Endothelial cell of umbilical vein (primary cell): ENCODE measurements around the gene PRKG1. TPM values are rescaled to one million over a fixed set of nuclear protein-coding genes. Genes with fewer than 3 reads are reported as not detected.

Experiments
- BruUV-seq: library from RNA; stranded (reverse); fragments of 400-500 nt; replicated peaks from 2 replicates; lab custom pipeline; 2021; lab: Mats Ljungman, UMichigan
- CTCF ChIA-PET: fragments of 300-600, 350-600 bp; sonication (Branson Sonifier 250); formaldehyde crosslinking; loops from one replicate; lab custom pipeline; 2021; ENCODE audit warnings: antibody characterized with exemption, inconsistent platforms; lab: Charles Lee
- POLR2A ChIA-PET: fragments of 300-600, 350-600 bp; sonication (Branson Sonifier 250); formaldehyde crosslinking; loops from one replicate; lab custom pipeline; 2021; ENCODE audit warnings: antibody characterized with exemption, inconsistent platforms; lab: Charles Lee
- DNase-seq: peaks from one replicate; pipeline ENCODE4 v3.0.0-alpha.2; 2011; ENCODE audit warnings: low read depth, low spot score
- FAIRE-seq: peaks from 2 replicates; lab custom pipeline; 2011; peaks lifted over from hg19 to GRCh38; lab: Jason Lieb, UNC
- H2AFZ ChIP-seq: 2 replicates; pipeline ENCODE4 v1.6.0; 2012; ENCODE audit warnings: low read depth, low read length, control low read depth, inconsistent platforms
- H3K27ac ChIP-seq: 2 replicates; pipeline ENCODE4 v1.5.1; 2011; ENCODE audit warnings: low read depth, mild to moderate bottlenecking, control low read depth, low read length, moderate library complexity; ENCODE audit not compliant: insufficient read depth
- H3K27me3 ChIP-seq, 2 experiments: 2 replicates each; pipeline versions ENCODE4 v1.6.0 to v1.6.1; 2011; ENCODE audit warnings: low read length in 2 of 2, mixed read lengths in 1 of 2; ENCODE audit not compliant: control insufficient read depth in 2 of 2, insufficient read depth in 2 of 2
- H3K36me3 ChIP-seq, 2 experiments: 2 replicates in 1 of 2; 3 replicates in 1 of 2; pipeline ENCODE4 v1.5.1; 2011; ENCODE audit warnings: low read length in 2 of 2, mild to moderate bottlenecking in 1 of 2, moderate library complexity in 1 of 2; ENCODE audit not compliant: control insufficient read depth in 2 of 2, insufficient read depth in 2 of 2; ENCODE audit errors: extremely low read depth in 1 of 2
- H3K4me1 ChIP-seq: 3 replicates; pipeline ENCODE4 v1.5.1; 2011; ENCODE audit warnings: mild to moderate bottlenecking, low read length; ENCODE audit not compliant: control insufficient read depth, insufficient read depth; ENCODE audit errors: extremely low read depth
- H3K4me2 ChIP-seq: 2 replicates; pipeline ENCODE4 v1.6.1; 2011; ENCODE audit warnings: low read length, control low read depth, mixed read lengths; ENCODE audit not compliant: insufficient read depth
- H3K4me3 ChIP-seq, 3 experiments: fragments of 200-600 bp in 1 of 3; sonication (generic), shearing (Covaris generic) in 1 of 3; replicated peaks in 1 of 3; 2 replicates each; pipeline ENCODE4 v1.5.1; 2011 to 2016; ENCODE audit warnings: control low read depth in 3 of 3, low read length in 3 of 3, mild to moderate bottlenecking in 2 of 3, inconsistent platforms in 1 of 3, low read depth in 1 of 3, moderate library complexity in 1 of 3; ENCODE audit not compliant: insufficient read depth in 1 of 3
- H3K79me2 ChIP-seq: 2 replicates; pipeline ENCODE4 v1.6.0; 2012; ENCODE audit warnings: low read length, inconsistent platforms; ENCODE audit not compliant: control insufficient read depth, insufficient read depth
- H3K9ac ChIP-seq: replicated peaks from 2 replicates; pipeline ENCODE3; 2011; ENCODE audit warnings: low read length, control low read depth; ENCODE audit not compliant: insufficient read depth; ENCODE audit errors: extremely low read depth
- H3K9me1 ChIP-seq: replicated peaks from 3 replicates; pipeline ENCODE4 v1.6.0; 2011; ENCODE audit warnings: mild to moderate bottlenecking, low read length; ENCODE audit not compliant: control insufficient read depth, insufficient read depth; ENCODE audit errors: extremely low read depth
- H3K9me3 ChIP-seq: replicated peaks from 2 replicates; pipeline ENCODE4 v1.5.1; 2012; ENCODE audit warnings: low read length, inconsistent platforms; ENCODE audit not compliant: control insufficient read depth, insufficient read depth
- H4K20me1 ChIP-seq: replicated peaks from 2 replicates; pipeline ENCODE3; 2011; ENCODE audit warnings: mild to moderate bottlenecking, low read length; ENCODE audit not compliant: control insufficient read depth, insufficient read depth; ENCODE audit errors: extremely low read depth
- CTCF ChIP-seq, 2 donors: IDR thresholded peaks; 1 replicate in 1 of 2; 2 replicates in 1 of 2; pipeline ENCODE4 v1.5.1; 2011; ENCODE audit warnings: low read length in 2 of 2, mild to moderate bottlenecking in 2 of 2, moderate library complexity in 2 of 2, control low read depth in 1 of 2, inconsistent platforms in 1 of 2, low read depth in 1 of 2; ENCODE audit not compliant: insufficient read depth in 1 of 2; ENCODE audit errors: extremely low read depth in 1 of 2
- EZH2 ChIP-seq: IDR thresholded peaks from 2 replicates; pipeline ENCODE4 v1.6.1; 2012; ENCODE audit warnings: borderline replicate concordance, low read depth, mild to moderate bottlenecking, moderate library complexity, low read length, inconsistent platforms; ENCODE audit not compliant: severe bottlenecking
- FOS ChIP-seq: IDR thresholded peaks from 2 replicates; pipeline ENCODE4 v1.6.1; 2011; ENCODE audit warnings: mild to moderate bottlenecking, low read length, moderate library complexity, borderline replicate concordance; ENCODE audit not compliant: insufficient read depth
- GATA2 ChIP-seq: IDR thresholded peaks from 2 replicates; pipeline ENCODE4 v1.7.0; 2011; ENCODE audit warnings: low read depth, mild to moderate bottlenecking, moderate library complexity, mixed read lengths, low read length; ENCODE audit not compliant: insufficient read length, insufficient read depth
- JUN ChIP-seq: IDR thresholded peaks from 2 replicates; pipeline ENCODE4 v1.6.1; 2011; ENCODE audit warnings: borderline replicate concordance, low read depth; ENCODE audit not compliant: insufficient read length, insufficient read depth
- MAX ChIP-seq: IDR thresholded peaks from 2 replicates; pipeline ENCODE4 v1.6.1; 2011; ENCODE audit not compliant: insufficient read depth, insufficient read length
- MYC ChIP-seq: IDR thresholded peaks from one replicate; pipeline ENCODE4 v1.6.1; 2011; ENCODE audit warnings: mild to moderate bottlenecking, low read depth, low read length
- POLR2A ChIP-seq: IDR thresholded peaks from 2 replicates; pipeline ENCODE4 v1.6.1; 2012; ENCODE audit warnings: low read depth, mild to moderate bottlenecking, control low read depth, low read length
- POLR2AphosphoS5 ChIP-seq: IDR thresholded peaks from 2 replicates; pipeline ENCODE4 v1.6.1; 2012; ENCODE audit warnings: low read depth, mild to moderate bottlenecking, control low read depth, low read length, moderate library complexity; ENCODE audit not compliant: insufficient read depth
- dilution Hi-C: fragments of 300-500 bp; cut with MboI; formaldehyde crosslinking; loops from one replicate; pipeline ENCODE4 v1.15.0; 2019; ENCODE audit warnings: low sequenced_read_pairs; ENCODE audit not compliant: extremely low pct_ligation_motif_present
- intact Hi-C: fragments of 100-400 bp; cut with micrococcal nuclease; formaldehyde crosslinking; loops from one replicate; pipeline ENCODE4 v1.10.0; 2022
- polyA plus RNA-seq, 4 experiments: library from polyadenylated mRNA; depleted of rRNA in 3 of 4; stranded (reverse) in 3 of 4; unstranded in 1 of 4; fragments of >200 nt; gene quantifications; 2 replicates each; pipeline versions ENCODE4 v1.2.1 to v1.2.3, GENCODE V29; 2011 to 2012; ENCODE audit warnings: missing spikeins in 1 of 4
- total RNA-seq: library from RNA; stranded (reverse); gene quantifications from 2 replicates; pipeline ENCODE4 v1.2.3, GENCODE V29; 2021

Gene PRKG1
- total and polyA plus RNA-seq, 2 donors (not counting 3 experiments of a cell fraction or from before 2014, with no cell fraction given), result 0.01 to 0.18 TPM

- dilution Hi-C loops (no loop called here), intact Hi-C loops (no loop called here)
- TF ChIP-seq GATA2, result no peak
- TF ChIP-seq MYC, result no peak
- no peak for TF ChIP-seq POLR2A
- TF ChIP-seq CTCF (IDR thresholded peaks at IDR 0.05; ENCODE audit: extremely low read depth in 1 of 2, insufficient read depth in 1 of 2, low read depth in 1 of 2, low read length in 2 of 2), result no peak
- no peak for TF ChIP-seq FOS
- TF ChIP-seq EZH2, result no peak
- TF ChIP-seq POLR2AphosphoS5, result no peak
- TF ChIP-seq JUN, result no peak
- TF ChIP-seq MAX, result no peak
- no peaks in the 10 kb centered on the region for H3K9me3 ChIP-seq
- H3K4me2 ChIP-seq, result no peak overlapping the region
- POLR2A ChIA-PET, result no interaction called here
- H3K9me1 ChIP-seq, result no peaks in the 10 kb centered on the region
- no peaks in the 10 kb centered on the region for H4K20me1 ChIP-seq
- H3K9ac ChIP-seq, result no peak overlapping the region
- no TSS peak for BruUV-seq
- H3K27ac ChIP-seq, result no peak overlapping the region
- H3K36me3 ChIP-seq, result no peaks in the 10 kb centered on the region
- DNase-seq (no peak), FAIRE-seq (no peak)
- H2AFZ ChIP-seq, result no peak overlapping the region
- no peaks in the 10 kb centered on the region for H3K27me3 ChIP-seq
- CTCF ChIA-PET, result interaction anchor here (0.8 to 1.0 kb wide), 3 partner anchors 9 to 18 kb away, joined by 3 to 5 read pairs (median 3); no protein-coding TSS in a partner anchor
- no peaks in the 10 kb centered on the region for H3K79me2 ChIP-seq
- no peak overlapping the region for H3K4me3 ChIP-seq
- H3K4me1 ChIP-seq, result no peaks in the 10 kb centered on the region
Observed at GRCh38 chr10:51291961-51292360, 217.7 kb downstream of the PRKG1 start.
